ENCODE data around the gene TGFBR3L. TPM values are rescaled to one million over a fixed set of nuclear protein-coding genes. Genes with fewer than 3 reads are reported as not detected.

The TGFBR3L gene
- total and polyA plus RNA-seq, 2 experiments from 2014 or later: 1.7 to 7.0 TPM

- Histone ChIP-seq H4K20me1 (replicated peaks; ENCODE audit: insufficient read depth) (peaks cover 5% of the 10 kb centered on the region; the same call in 1 of the 2 replicates), H3F3A (replicated peaks; ENCODE audit: low read depth) (0 out of 2 replicates have a peak, but pooled peaks cover 11% of the 10 kb centered on the region), H3K9me2 (ENCODE audit: insufficient read depth) (no peaks in the 10 kb centered on the region), H3K4me3 (no peak overlapping the region), H3K4me1 (ENCODE audit: insufficient read depth) (no peaks in the 10 kb centered on the region), H2AFZ (no peak overlapping the region), H3K27ac (ENCODE audit: low read depth) (no peak overlapping the region), H3K79me2 (replicated peaks; ENCODE audit: insufficient read depth) (no peaks in the 10 kb centered on the region), H3K4me2 (no peak overlapping the region), H3K36me3 (ENCODE audit: insufficient read depth) (no peaks in the 10 kb centered on the region), H3K27me3 (ENCODE audit: insufficient read depth) (peaks cover 55% of the 10 kb centered on the region)
- ATAC-seq: no peak
- H3K4me1 Mint-ChIP-seq: peaks cover 6% of the 10 kb centered on the region; the same call in 2 of the 3 replicates
- H3K36me3 Mint-ChIP-seq (ENCODE audit: low read depth): peaks cover 17% of the 10 kb centered on the region
- no peak for DNase-seq (ENCODE audit: low spot score)
- H3K27ac Mint-ChIP-seq: no peak overlapping the region
- no peak overlapping the region for H3K4me3 Mint-ChIP-seq
- peaks cover 46% of the 10 kb centered on the region for H3K27me3 Mint-ChIP-seq (ENCODE audit: insufficient read depth, low read depth, poor library complexity)
- no peak for TF ChIP-seq EZH2 (IDR thresholded peaks at IDR 0.05; ENCODE audit: low read depth, unreplicated experiment)
- TF ChIP-seq POLR2AphosphoS5 (IDR thresholded peaks at IDR 0.05; ENCODE audit: low read depth): no peak
- no peak for TF ChIP-seq CTCF (conservative IDR thresholded peaks at IDR 0.05; ENCODE audit: low read depth in 2 of 2)
- no peak for TF ChIP-seq ZNF331 (CRISPR knock-in tag; IDR thresholded peaks at IDR 0.05; ENCODE audit: low read depth)
- no peak for TF ChIP-seq ETS1 (IDR thresholded peaks at IDR 0.05)
- no peak for TF ChIP-seq REST (IDR thresholded peaks at IDR 0.05; ENCODE audit: unreplicated experiment)
- no peak for TF ChIP-seq CREB1 (CRISPR knock-in tag; IDR thresholded peaks at IDR 0.05; ENCODE audit: low read depth)
- TF ChIP-seq NANOG (IDR thresholded peaks at IDR 0.05; ENCODE audit: borderline replicate concordance): no peak
- TF ChIP-seq ZNF462 (CRISPR knock-in tag; IDR thresholded peaks at IDR 0.05): no peak
- TF ChIP-seq ZNF114 (CRISPR knock-in tag; IDR thresholded peaks at IDR 0.05): no peak
- no peak for TF ChIP-seq EZH2phosphoT487 (IDR thresholded peaks at IDR 0.05; ENCODE audit: unreplicated experiment)
- TF ChIP-seq JUNB (IDR thresholded peaks at IDR 0.05; ENCODE audit: unreplicated experiment): no peak
- TF ChIP-seq STAT1 (IDR thresholded peaks at IDR 0.05; ENCODE audit: unreplicated experiment): no peak
- peaks cover 2% of the 10 kb centered on the region; the same call in 1 of the 3 replicates for H3K9me3 Mint-ChIP-seq
Observed at GRCh38 chr19:7914099-7914498, 531 bp upstream of the TGFBR3L start.

All from GM23338 (cell line).